Endothelial cell of umbilical vein (primary cell): ENCODE measurements around the gene GRIK3. TPM values are rescaled to one million over a fixed set of nuclear protein-coding genes. Genes with fewer than 3 reads are reported as not detected.

Source experiments
- BruUV-seq: library from RNA; stranded (reverse); fragments of 400-500 nt; replicated peaks from 2 replicates; lab custom pipeline; 2021; lab: Mats Ljungman, UMichigan
- CTCF ChIA-PET: fragments of 300-600, 350-600 bp; sonication (Branson Sonifier 250); formaldehyde crosslinking; loops from one replicate; lab custom pipeline; 2021; ENCODE audit warnings: antibody characterized with exemption, inconsistent platforms; lab: Charles Lee
- POLR2A ChIA-PET: fragments of 300-600, 350-600 bp; sonication (Branson Sonifier 250); formaldehyde crosslinking; loops from one replicate; lab custom pipeline; 2021; ENCODE audit warnings: antibody characterized with exemption, inconsistent platforms; lab: Charles Lee
- DNase-seq: peaks from one replicate; pipeline ENCODE4 v3.0.0-alpha.2; 2011; ENCODE audit warnings: low read depth, low spot score
- FAIRE-seq: peaks from 2 replicates; lab custom pipeline; 2011; peaks lifted over from hg19 to GRCh38; lab: Jason Lieb, UNC
- H2AFZ ChIP-seq: 2 replicates; pipeline ENCODE4 v1.6.0; 2012; ENCODE audit warnings: low read depth, low read length, control low read depth, inconsistent platforms
- H3K27ac ChIP-seq: 2 replicates; pipeline ENCODE4 v1.5.1; 2011; ENCODE audit warnings: low read depth, mild to moderate bottlenecking, control low read depth, low read length, moderate library complexity; ENCODE audit not compliant: insufficient read depth
- H3K27me3 ChIP-seq, 2 experiments: 2 replicates each; pipeline versions ENCODE4 v1.6.0 to v1.6.1; 2011; ENCODE audit warnings: low read length in 2 of 2, mixed read lengths in 1 of 2; ENCODE audit not compliant: control insufficient read depth in 2 of 2, insufficient read depth in 2 of 2
- H3K36me3 ChIP-seq, 2 experiments: 2 replicates in 1 of 2; 3 replicates in 1 of 2; pipeline ENCODE4 v1.5.1; 2011; ENCODE audit warnings: low read length in 2 of 2, mild to moderate bottlenecking in 1 of 2, moderate library complexity in 1 of 2; ENCODE audit not compliant: control insufficient read depth in 2 of 2, insufficient read depth in 2 of 2; ENCODE audit errors: extremely low read depth in 1 of 2
- H3K4me1 ChIP-seq: 3 replicates; pipeline ENCODE4 v1.5.1; 2011; ENCODE audit warnings: mild to moderate bottlenecking, low read length; ENCODE audit not compliant: control insufficient read depth, insufficient read depth; ENCODE audit errors: extremely low read depth
- H3K4me2 ChIP-seq: 2 replicates; pipeline ENCODE4 v1.6.1; 2011; ENCODE audit warnings: low read length, control low read depth, mixed read lengths; ENCODE audit not compliant: insufficient read depth
- H3K4me3 ChIP-seq, 3 experiments: fragments of 200-600 bp in 1 of 3; sonication (generic), shearing (Covaris generic) in 1 of 3; replicated peaks in 1 of 3; 2 replicates each; pipeline ENCODE4 v1.5.1; 2011 to 2016; ENCODE audit warnings: control low read depth in 3 of 3, low read length in 3 of 3, mild to moderate bottlenecking in 2 of 3, inconsistent platforms in 1 of 3, low read depth in 1 of 3, moderate library complexity in 1 of 3; ENCODE audit not compliant: insufficient read depth in 1 of 3
- H3K79me2 ChIP-seq: 2 replicates; pipeline ENCODE4 v1.6.0; 2012; ENCODE audit warnings: low read length, inconsistent platforms; ENCODE audit not compliant: control insufficient read depth, insufficient read depth
- H3K9ac ChIP-seq: replicated peaks from 2 replicates; pipeline ENCODE3; 2011; ENCODE audit warnings: low read length, control low read depth; ENCODE audit not compliant: insufficient read depth; ENCODE audit errors: extremely low read depth
- H3K9me1 ChIP-seq: replicated peaks from 3 replicates; pipeline ENCODE4 v1.6.0; 2011; ENCODE audit warnings: mild to moderate bottlenecking, low read length; ENCODE audit not compliant: control insufficient read depth, insufficient read depth; ENCODE audit errors: extremely low read depth
- H3K9me3 ChIP-seq: replicated peaks from 2 replicates; pipeline ENCODE4 v1.5.1; 2012; ENCODE audit warnings: low read length, inconsistent platforms; ENCODE audit not compliant: control insufficient read depth, insufficient read depth
- H4K20me1 ChIP-seq: replicated peaks from 2 replicates; pipeline ENCODE3; 2011; ENCODE audit warnings: mild to moderate bottlenecking, low read length; ENCODE audit not compliant: control insufficient read depth, insufficient read depth; ENCODE audit errors: extremely low read depth
- CTCF ChIP-seq, 2 donors: IDR thresholded peaks; 1 replicate in 1 of 2; 2 replicates in 1 of 2; pipeline ENCODE4 v1.5.1; 2011; ENCODE audit warnings: low read length in 2 of 2, mild to moderate bottlenecking in 2 of 2, moderate library complexity in 2 of 2, control low read depth in 1 of 2, inconsistent platforms in 1 of 2, low read depth in 1 of 2; ENCODE audit not compliant: insufficient read depth in 1 of 2; ENCODE audit errors: extremely low read depth in 1 of 2
- EZH2 ChIP-seq: IDR thresholded peaks from 2 replicates; pipeline ENCODE4 v1.6.1; 2012; ENCODE audit warnings: borderline replicate concordance, low read depth, mild to moderate bottlenecking, moderate library complexity, low read length, inconsistent platforms; ENCODE audit not compliant: severe bottlenecking
- FOS ChIP-seq: IDR thresholded peaks from 2 replicates; pipeline ENCODE4 v1.6.1; 2011; ENCODE audit warnings: mild to moderate bottlenecking, low read length, moderate library complexity, borderline replicate concordance; ENCODE audit not compliant: insufficient read depth
- GATA2 ChIP-seq: IDR thresholded peaks from 2 replicates; pipeline ENCODE4 v1.7.0; 2011; ENCODE audit warnings: low read depth, mild to moderate bottlenecking, moderate library complexity, mixed read lengths, low read length; ENCODE audit not compliant: insufficient read length, insufficient read depth
- JUN ChIP-seq: IDR thresholded peaks from 2 replicates; pipeline ENCODE4 v1.6.1; 2011; ENCODE audit warnings: borderline replicate concordance, low read depth; ENCODE audit not compliant: insufficient read length, insufficient read depth
- MYC ChIP-seq: IDR thresholded peaks from one replicate; pipeline ENCODE4 v1.6.1; 2011; ENCODE audit warnings: mild to moderate bottlenecking, low read depth, low read length
- POLR2A ChIP-seq: IDR thresholded peaks from 2 replicates; pipeline ENCODE4 v1.6.1; 2012; ENCODE audit warnings: low read depth, mild to moderate bottlenecking, control low read depth, low read length
- POLR2AphosphoS5 ChIP-seq: IDR thresholded peaks from 2 replicates; pipeline ENCODE4 v1.6.1; 2012; ENCODE audit warnings: low read depth, mild to moderate bottlenecking, control low read depth, low read length, moderate library complexity; ENCODE audit not compliant: insufficient read depth
- dilution Hi-C: fragments of 300-500 bp; cut with MboI; formaldehyde crosslinking; loops from one replicate; pipeline ENCODE4 v1.15.0; 2019; ENCODE audit warnings: low sequenced_read_pairs; ENCODE audit not compliant: extremely low pct_ligation_motif_present
- intact Hi-C: fragments of 100-400 bp; cut with micrococcal nuclease; formaldehyde crosslinking; loops from one replicate; pipeline ENCODE4 v1.10.0; 2022
- polyA plus RNA-seq, 4 experiments: library from polyadenylated mRNA; depleted of rRNA in 3 of 4; stranded (reverse) in 3 of 4; unstranded in 1 of 4; fragments of >200 nt; gene quantifications; 2 replicates each; pipeline versions ENCODE4 v1.2.1 to v1.2.3, GENCODE V29; 2011 to 2012; ENCODE audit warnings: missing spikeins in 1 of 4
- total RNA-seq: library from RNA; stranded (reverse); gene quantifications from 2 replicates; pipeline ENCODE4 v1.2.3, GENCODE V29; 2021
- TF ChIP-seq, protein P1 (sequence below): IDR thresholded peaks from 2 replicates; pipeline ENCODE4 v1.6.1; 2011; ENCODE audit not compliant: insufficient read depth, insufficient read length

GRIK3 gene
- total and polyA plus RNA-seq, 2 donors (not counting 3 experiments of a cell fraction or from before 2014, with no cell fraction given) = not detected

DNA sequence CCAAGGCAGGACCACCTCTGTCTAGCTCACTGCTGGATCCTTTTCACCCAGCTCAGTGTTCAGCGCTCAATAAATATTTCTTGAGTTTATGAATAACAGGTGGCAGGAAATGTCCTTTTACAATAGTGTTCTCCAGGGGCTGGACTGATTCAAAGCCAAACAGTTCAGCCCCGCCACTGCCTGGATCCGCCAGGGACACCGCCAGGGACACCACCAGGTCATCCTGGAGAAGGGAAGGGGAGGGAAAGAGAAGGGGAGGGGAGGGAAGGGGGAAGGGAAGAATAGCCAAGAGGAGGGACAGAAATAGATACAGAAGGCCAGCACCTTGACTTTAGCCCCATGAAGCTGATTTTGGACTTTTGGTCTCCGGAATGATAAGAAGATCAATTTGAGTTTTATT, 255.6 kb downstream of the GRIK3 start:
- ChIA-PET CTCF (interaction anchor here (0.9 to 1.3 kb wide), 3 partner anchors 9 to 202 kb away, joined by 3 read pairs; no protein-coding TSS in a partner anchor), POLR2A (no interaction called here)
- no peak overlapping the region for H3K9ac ChIP-seq
- H3K27ac ChIP-seq = no peak overlapping the region
- no peaks in the 10 kb centered on the region for H3K9me3 ChIP-seq
- H3K36me3 ChIP-seq = no peaks in the 10 kb centered on the region
- peaks cover 4 to 11% of the 10 kb centered on the region in 2 experiments for H3K27me3 ChIP-seq
- no peak overlapping the region for H3K4me3 ChIP-seq
- H4K20me1 ChIP-seq = no peaks in the 10 kb centered on the region
- no peaks in the 10 kb centered on the region for H3K79me2 ChIP-seq
- FAIRE-seq (no peak), DNase-seq (no peak)
- no peak overlapping the region for H2AFZ ChIP-seq
- TF ChIP-seq POLR2AphosphoS5 (no peak), MYC (no peak), EZH2 (no peak), POLR2A (no peak), CTCF (IDR thresholded peaks at IDR 0.05; ENCODE audit: extremely low read depth in 1 of 2, insufficient read depth in 1 of 2, low read depth in 1 of 2, low read length in 2 of 2) (no peak), JUN (no peak), FOS (no peak), GATA2 (no peak)
- TF ChIP-seq, protein P1, sequence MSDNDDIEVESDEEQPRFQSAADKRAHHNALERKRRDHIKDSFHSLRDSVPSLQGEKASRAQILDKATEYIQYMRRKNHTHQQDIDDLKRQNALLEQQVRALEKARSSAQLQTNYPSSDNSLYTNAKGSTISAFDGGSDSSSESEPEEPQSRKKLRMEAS = no peak
- BruUV-seq = no TSS peak
- H3K4me1 ChIP-seq = no peaks in the 10 kb centered on the region
- no peaks in the 10 kb centered on the region for H3K9me1 ChIP-seq
- no peak overlapping the region for H3K4me2 ChIP-seq
- intact Hi-C loops = no loop called here
- dilution Hi-C loops = no loop called here
